Subcutaneous abdominal adipose tissue (tissue), 5 donors: ENCODE results near the gene BCL2L15.
"Not testable (repeated sequence)": the region's sequence is repeated elsewhere in the genome, so short reads cannot be mapped to it uniquely, and the experiment has no call there.

Source experiments
- H3K27ac ChIP-seq: one replicate; pipeline ENCODE4 v1.7.0; 2013; ENCODE audit warnings: low read depth, mild to moderate bottlenecking, inconsistent platforms, low read length, moderate library complexity
- H3K27me3 ChIP-seq, 5 donors: one replicate each; pipeline ENCODE4 v1.7.0; 2013; ENCODE audit warnings: low read length in 5 of 5, inconsistent platforms in 1 of 5; ENCODE audit not compliant: control insufficient read depth in 5 of 5, insufficient read depth in 4 of 5
- H3K36me3 ChIP-seq, 5 donors: one replicate each; pipeline ENCODE4 v1.7.0; 2013; ENCODE audit warnings: low read length in 5 of 5; ENCODE audit not compliant: control insufficient read depth in 5 of 5, insufficient read depth in 5 of 5
- H3K4me1 ChIP-seq, 5 donors: one replicate each; pipeline ENCODE4 v1.7.0; 2013; ENCODE audit warnings: low read length in 5 of 5, mild to moderate bottlenecking in 3 of 5, moderate library complexity in 1 of 5; ENCODE audit not compliant: control insufficient read depth in 5 of 5, insufficient read depth in 5 of 5
- H3K4me3 ChIP-seq, 5 donors: one replicate each; pipeline ENCODE4 v1.7.0; 2013; ENCODE audit warnings: low read length in 5 of 5, low read depth in 1 of 5
- H3K9ac ChIP-seq, 5 donors: one replicate each; pipeline ENCODE4 v1.7.0; 2013; ENCODE audit warnings: low read length in 5 of 5, mild to moderate bottlenecking in 4 of 5, moderate library complexity in 3 of 5
- H3K9me3 ChIP-seq, 5 donors: one replicate each; pipeline ENCODE4 v1.7.0; 2013; ENCODE audit warnings: low read length in 5 of 5; ENCODE audit not compliant: control insufficient read depth in 5 of 5
- donor health status: healthy.
- donor health status: healthy.
- donor health status: healthy.
- donor health status: healthy.
- donor health status: healthy.

BCL2L15 gene

GRCh38 chr1:113858418-113858817, 29.0 kb downstream of the BCL2L15 start:
- H3K9ac ChIP-seq = no peak overlapping the region
- no peaks in the 10 kb centered on the region for H3K9me3 ChIP-seq
- H3K4me3 ChIP-seq = no peak overlapping the region
- peaks cover 0 to 25% (median 11%) of the 10 kb centered on the region in 5 donors for H3K4me1 ChIP-seq
- H3K27ac ChIP-seq = no peak overlapping the region
- no peaks in the 10 kb centered on the region for H3K36me3 ChIP-seq
- no peaks in the 10 kb centered on the region for H3K27me3 ChIP-seq

GRCh38 chr1:113857776-113858175, 29.6 kb downstream of the BCL2L15 start:
- no peak overlapping the region for H3K9ac ChIP-seq
- H3K4me3 ChIP-seq = no peak overlapping the region
- H3K27ac ChIP-seq = no peak overlapping the region
- no peaks in the 10 kb centered on the region for H3K9me3 ChIP-seq
- no peaks in the 10 kb centered on the region for H3K27me3 ChIP-seq
- no peaks in the 10 kb centered on the region for H3K36me3 ChIP-seq
- peaks cover 0 to 25% (median 11%) of the 10 kb centered on the region in 5 donors for H3K4me1 ChIP-seq

- peak overlapping the region in 1 of 5 donors; percentile 7 for H3K9ac ChIP-seq
- H3K27me3 ChIP-seq = no peaks in the 10 kb centered on the region
- H3K36me3 ChIP-seq = no peaks in the 10 kb centered on the region
- no peak overlapping the region for H3K4me3 ChIP-seq
- H3K9me3 ChIP-seq = no peaks in the 10 kb centered on the region
- peak overlapping the region; percentile 6 for H3K27ac ChIP-seq
- peaks cover 0 to 27% (median 11%) of the 10 kb centered on the region in 5 donors for H3K4me1 ChIP-seq
Observed at GRCh38 chr1:113856401-113856790, 31.0 kb downstream of the BCL2L15 start.

- no peaks in the 10 kb centered on the region for H3K9me3 ChIP-seq
- no peak overlapping the region for H3K27ac ChIP-seq
- H3K4me1 ChIP-seq = peaks cover 0 to 27% (median 11%) of the 10 kb centered on the region in 5 donors
- no peak overlapping the region for H3K4me3 ChIP-seq
- no peaks in the 10 kb centered on the region for H3K36me3 ChIP-seq
- H3K9ac ChIP-seq = no peak overlapping the region
- no peaks in the 10 kb centered on the region for H3K27me3 ChIP-seq
Observed at GRCh38 chr1:113855630-113856400, 31.6 kb downstream of the BCL2L15 start.

GRCh38 chr1:113854234-113854633, 33.1 kb downstream of the BCL2L15 start:
- no peaks in the 10 kb centered on the region for H3K9me3 ChIP-seq
- no peaks in the 10 kb centered on the region for H3K36me3 ChIP-seq
- H3K9ac ChIP-seq = no peak overlapping the region
- peaks cover 0 to 22% (median 6%) of the 10 kb centered on the region in 5 donors for H3K4me1 ChIP-seq
- H3K4me3 ChIP-seq = no peak overlapping the region
- no peaks in the 10 kb centered on the region for H3K27me3 ChIP-seq
- no peak overlapping the region for H3K27ac ChIP-seq

GRCh38 chr1:113852694-113853093, 34.7 kb downstream of the BCL2L15 start:
- not testable (repeated sequence) for H3K9me3 ChIP-seq, H3K36me3 ChIP-seq, H3K27ac ChIP-seq, H3K9ac ChIP-seq, H3K4me3 ChIP-seq, H3K27me3 ChIP-seq
- H3K4me1 ChIP-seq = peaks cover 0 to 21% (median 5%) of the 10 kb centered on the region in 5 donors

- H3K4me1 ChIP-seq = peaks cover 0 to 9% (median 0%) of the 10 kb centered on the region in 5 donors
- no peak overlapping the region for H3K27ac ChIP-seq
- H3K9me3 ChIP-seq = peaks cover 0 to 3% (median 2%) of the 10 kb centered on the region in 5 donors
- no peaks in the 10 kb centered on the region for H3K27me3 ChIP-seq
- H3K36me3 ChIP-seq = no peaks in the 10 kb centered on the region
- H3K9ac ChIP-seq = no peak overlapping the region
- H3K4me3 ChIP-seq = no peak overlapping the region
Observed at GRCh38 chr1:113850127-113850796, 37.1 kb downstream of the BCL2L15 start.

- no peaks in the 10 kb centered on the region for H3K36me3 ChIP-seq
- H3K9ac ChIP-seq = no peak overlapping the region
- no peak overlapping the region for H3K4me3 ChIP-seq
- peaks cover 0 to 3% (median 2%) of the 10 kb centered on the region in 5 donors for H3K9me3 ChIP-seq
- H3K27me3 ChIP-seq = no peaks in the 10 kb centered on the region
- peaks cover 0 to 9% (median 0%) of the 10 kb centered on the region in 5 donors for H3K4me1 ChIP-seq
- H3K27ac ChIP-seq = no peak overlapping the region
Observed at GRCh38 chr1:113849072-113849471, 38.3 kb downstream of the BCL2L15 start.

- Histone ChIP-seq H3K27me3 (no peaks in the 10 kb centered on the region), H3K36me3 (no peaks in the 10 kb centered on the region), H3K4me1 (peaks cover 0 to 4% (median 0%) of the 10 kb centered on the region in 5 donors), H3K27ac (no peak overlapping the region), H3K9ac (no peak overlapping the region), H3K4me3 (no peak overlapping the region), H3K9me3 (peaks cover 0 to 3% (median 2%) of the 10 kb centered on the region in 5 donors)
Observed at GRCh38 chr1:113846391-113847035, 40.9 kb downstream of the BCL2L15 start.

GRCh38 chr1:113836534-113836933, 50.8 kb downstream of the BCL2L15 start:
- Histone ChIP-seq H3K9ac (no peak overlapping the region), H3K27me3 (no peaks in the 10 kb centered on the region), H3K4me1 (no peaks in the 10 kb centered on the region), H3K4me3 (no peak overlapping the region), H3K36me3 (no peaks in the 10 kb centered on the region), H3K9me3 (no peaks in the 10 kb centered on the region), H3K27ac (no peak overlapping the region)
